Fibroblast of the aortic adventitia (primary cell): ENCODE measurements around the gene GMPPB. TPM values are rescaled to one million over a fixed set of nuclear protein-coding genes. Genes with fewer than 3 reads are reported as not detected.

Experiments used
- DNase-seq: peaks from one replicate; pipeline ENCODE4 v3.0.0-alpha.2; 2010; ENCODE audit warnings: low read depth
- H3K4me3 ChIP-seq: 2 replicates; pipeline ENCODE4 v1.5.1; 2011; ENCODE audit warnings: low read depth, mild to moderate bottlenecking, control low read depth, low read length, moderate library complexity
- total RNA-seq: library from RNA; depleted of rRNA; stranded (reverse); fragments of >200 nt; gene quantifications from 2 replicates; pipeline ENCODE4 v1.2.3, GENCODE V29; 2012; ENCODE audit warnings: low replicate concordance
- TF ChIP-seq, protein P1 (sequence below): IDR thresholded peaks from 2 replicates; pipeline ENCODE4 v1.5.1; 2011; ENCODE audit warnings: mild to moderate bottlenecking, low read length, control low read depth, inconsistent platforms; ENCODE audit not compliant: insufficient read depth

GMPPB gene
- total RNA-seq, 1 donor, result 31.0 TPM

GRCh38 chr3:49747792-49748480, 24.2 kb upstream of the GMPPB start:
- TF ChIP-seq, protein P1, sequence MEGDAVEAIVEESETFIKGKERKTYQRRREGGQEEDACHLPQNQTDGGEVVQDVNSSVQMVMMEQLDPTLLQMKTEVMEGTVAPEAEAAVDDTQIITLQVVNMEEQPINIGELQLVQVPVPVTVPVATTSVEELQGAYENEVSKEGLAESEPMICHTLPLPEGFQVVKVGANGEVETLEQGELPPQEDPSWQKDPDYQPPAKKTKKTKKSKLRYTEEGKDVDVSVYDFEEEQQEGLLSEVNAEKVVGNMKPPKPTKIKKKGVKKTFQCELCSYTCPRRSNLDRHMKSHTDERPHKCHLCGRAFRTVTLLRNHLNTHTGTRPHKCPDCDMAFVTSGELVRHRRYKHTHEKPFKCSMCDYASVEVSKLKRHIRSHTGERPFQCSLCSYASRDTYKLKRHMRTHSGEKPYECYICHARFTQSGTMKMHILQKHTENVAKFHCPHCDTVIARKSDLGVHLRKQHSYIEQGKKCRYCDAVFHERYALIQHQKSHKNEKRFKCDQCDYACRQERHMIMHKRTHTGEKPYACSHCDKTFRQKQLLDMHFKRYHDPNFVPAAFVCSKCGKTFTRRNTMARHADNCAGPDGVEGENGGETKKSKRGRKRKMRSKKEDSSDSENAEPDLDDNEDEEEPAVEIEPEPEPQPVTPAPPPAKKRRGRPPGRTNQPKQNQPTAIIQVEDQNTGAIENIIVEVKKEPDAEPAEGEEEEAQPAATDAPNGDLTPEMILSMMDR, result no peak
- no peak overlapping the region for H3K4me3 ChIP-seq
- DNase-seq, result peak; percentile 61

GRCh38 chr3:49745986-49746385, 22.2 kb upstream of the GMPPB start:
- DNase-seq, result peak; percentile 62
- TF ChIP-seq, protein P1, result peak; percentile 17
- H3K4me3 ChIP-seq, result no peak overlapping the region

DNA sequence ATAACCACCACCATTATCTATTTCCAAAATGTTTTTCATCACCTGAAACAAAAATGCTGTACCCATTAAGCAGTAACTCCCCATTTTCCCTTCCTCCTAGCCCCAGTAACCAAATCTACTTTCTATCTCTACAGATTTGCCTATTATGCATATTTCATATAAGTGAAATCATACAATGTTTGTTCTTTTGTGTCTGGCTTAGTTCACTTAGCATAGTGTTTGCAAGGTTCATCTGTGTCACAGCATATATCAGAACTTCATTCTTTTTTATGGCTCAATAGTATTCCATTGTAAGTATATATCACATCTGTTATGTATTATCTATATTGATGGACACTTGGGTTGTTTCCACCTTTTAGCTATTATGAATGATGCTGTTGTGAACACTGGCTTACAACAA, 16.7 kb upstream of the GMPPB start:
- TF ChIP-seq, protein P1, result no peak
- DNase-seq, result no peak

GRCh38 chr3:49738067-49738713, 14.4 kb upstream of the GMPPB start:
- DNase-seq, result no peak
- TF ChIP-seq, protein P1, result no peak
- H3K4me3 ChIP-seq, result no peak overlapping the region

More for the DNA sequence above, 16.7 kb upstream of the GMPPB start:
- H3K4me3 ChIP-seq, result no peak overlapping the region

- H3K4me3 ChIP-seq, result no peak overlapping the region
- DNase-seq, result no peak
- TF ChIP-seq, protein P1, result no peak
Measured at GRCh38 chr3:49734752-49735151, 11.0 kb upstream of the GMPPB start.

DNA sequence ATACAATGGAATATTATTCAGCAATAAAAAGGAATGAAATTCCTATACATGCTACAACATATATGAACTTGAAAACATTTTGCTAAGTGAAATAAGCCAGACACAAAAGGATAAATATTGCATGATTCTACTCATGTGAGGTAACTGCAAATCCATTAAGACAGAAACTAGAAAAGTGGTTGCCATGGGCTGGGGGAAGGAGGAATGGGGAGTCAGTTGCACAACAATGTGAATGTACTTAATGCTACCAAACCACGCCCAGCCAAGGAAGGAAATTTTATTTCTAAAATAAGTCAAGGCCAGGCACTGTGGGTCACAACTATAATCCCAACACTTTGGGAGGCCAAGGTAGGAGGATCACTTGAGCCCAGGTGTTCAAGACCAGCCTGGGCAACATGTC, 9.8 kb upstream of the GMPPB start:
- TF ChIP-seq, protein P1, result no peak
- no peak for DNase-seq

More for the DNA sequence above, 9.8 kb upstream of the GMPPB start:
- H3K4me3 ChIP-seq, result no peak overlapping the region
